AG04450 (cell line): ENCODE data around the gene TSPEAR. TPM values are rescaled to one million over a fixed set of nuclear protein-coding genes. Genes with fewer than 3 reads are reported as not detected.
"Not testable (repeated sequence)": the region's sequence is repeated elsewhere in the genome, so short reads cannot be mapped to it uniquely, and the experiment has no call there.

Experiments
- CTCF ChIA-PET: fragments of 300-600, 350-600 bp; formaldehyde crosslinking; extraction: SDS; loops from one replicate; lab custom pipeline; 2022; ENCODE audit warnings: antibody characterized with exemption, inconsistent platforms; lab: Charles Lee
- POLR2A ChIA-PET: fragments of 350-600 bp; formaldehyde crosslinking; extraction: SDS; loops from one replicate; lab custom pipeline; 2021; ENCODE audit warnings: antibody characterized with exemption, inconsistent platforms; lab: Yijun Ruan, JAX
- DNase-seq: peaks from one replicate; pipeline ENCODE4 v3.0.0-alpha.2; 2011; ENCODE audit warnings: low read depth, low spot score
- H3K27ac ChIP-seq: one replicate; pipeline ENCODE4 v1.5.1; 2012; ENCODE audit warnings: low read depth, low read length, control low read depth
- H3K27me3 ChIP-seq: one replicate; pipeline ENCODE4 v1.6.0; 2012; ENCODE audit warnings: low read length; ENCODE audit not compliant: control insufficient read depth, insufficient read depth
- H3K4me3 ChIP-seq: 2 replicates; pipeline ENCODE4 v1.5.1; 2011; ENCODE audit warnings: mild to moderate bottlenecking, low read depth, low read length, control low read depth
- H3K9me3 ChIP-seq: 2 replicates; pipeline ENCODE4 v1.5.1; 2012; ENCODE audit warnings: low read length; ENCODE audit not compliant: control insufficient read depth, insufficient read depth
- polyA plus RNA-seq: library from polyadenylated mRNA; depleted of rRNA; stranded (reverse); fragments of >200 nt; gene quantifications from 2 replicates; pipeline ENCODE4 v1.2.3, GENCODE V29; 2011
- TF ChIP-seq, protein P1 (sequence below): IDR thresholded peaks from 2 replicates; pipeline ENCODE4 v1.5.1; 2011; ENCODE audit warnings: low read depth, low read length, control low read depth, inconsistent platforms

Gene TSPEAR
- polyA plus RNA-seq, 1 experiment, result not detected

DNA sequence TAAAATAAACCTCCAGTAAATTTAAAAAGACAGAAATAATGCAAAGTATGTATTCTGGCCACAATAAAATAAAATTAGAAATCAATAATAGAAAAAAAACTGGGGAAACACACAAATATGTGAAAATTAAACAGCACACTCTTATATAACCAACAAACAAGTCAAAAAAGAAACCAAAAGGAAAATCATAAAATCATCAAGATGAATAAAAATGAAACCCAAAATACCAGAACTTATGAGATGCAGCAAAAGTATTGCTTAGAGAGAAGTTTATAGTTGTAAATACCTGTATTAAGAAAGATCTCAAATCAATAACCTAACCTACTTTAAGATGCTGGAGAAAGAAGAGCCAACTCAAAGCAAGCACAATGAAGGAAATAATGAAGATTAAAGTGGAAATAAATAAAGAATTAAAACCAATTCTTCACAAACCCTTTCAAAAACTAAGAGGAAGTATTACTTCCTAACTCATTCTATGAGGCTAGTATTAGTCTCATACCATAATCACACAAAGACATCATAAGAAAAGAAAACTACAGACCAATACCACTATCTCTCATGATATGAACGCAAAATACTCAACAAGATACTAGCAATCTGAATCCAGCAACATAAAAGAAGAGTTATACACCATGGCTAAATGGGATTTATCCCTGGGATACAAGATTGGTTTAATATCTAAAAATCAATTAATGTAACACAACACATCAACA is 146.3 kb downstream of the TSPEAR start:
- CTCF ChIA-PET, result no interaction called here
- POLR2A ChIA-PET, result no interaction called here

DNA sequence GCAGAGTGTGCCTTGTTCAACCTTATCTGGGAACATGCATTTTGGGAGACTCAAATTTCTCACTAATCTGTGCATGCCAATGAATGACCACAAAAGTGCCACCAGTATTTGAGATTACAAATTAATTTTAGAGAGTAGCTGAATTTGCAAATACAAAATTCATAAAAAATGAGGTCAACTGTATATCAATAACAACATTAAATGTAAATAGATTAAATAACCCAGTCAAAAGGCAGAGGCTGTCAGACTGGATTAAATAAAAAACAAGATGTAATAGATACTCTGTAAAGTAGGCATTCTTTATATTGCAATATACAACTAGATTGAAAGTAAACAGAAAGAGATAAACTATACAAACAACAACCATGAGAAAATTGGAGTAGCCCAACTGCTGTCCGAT is 147.3 kb downstream of the TSPEAR start:
- H3K9me3 ChIP-seq, result peaks cover 9% of the 10 kb centered on the region; the same call in 1 of the 2 replicates
- TF ChIP-seq, protein P1, sequence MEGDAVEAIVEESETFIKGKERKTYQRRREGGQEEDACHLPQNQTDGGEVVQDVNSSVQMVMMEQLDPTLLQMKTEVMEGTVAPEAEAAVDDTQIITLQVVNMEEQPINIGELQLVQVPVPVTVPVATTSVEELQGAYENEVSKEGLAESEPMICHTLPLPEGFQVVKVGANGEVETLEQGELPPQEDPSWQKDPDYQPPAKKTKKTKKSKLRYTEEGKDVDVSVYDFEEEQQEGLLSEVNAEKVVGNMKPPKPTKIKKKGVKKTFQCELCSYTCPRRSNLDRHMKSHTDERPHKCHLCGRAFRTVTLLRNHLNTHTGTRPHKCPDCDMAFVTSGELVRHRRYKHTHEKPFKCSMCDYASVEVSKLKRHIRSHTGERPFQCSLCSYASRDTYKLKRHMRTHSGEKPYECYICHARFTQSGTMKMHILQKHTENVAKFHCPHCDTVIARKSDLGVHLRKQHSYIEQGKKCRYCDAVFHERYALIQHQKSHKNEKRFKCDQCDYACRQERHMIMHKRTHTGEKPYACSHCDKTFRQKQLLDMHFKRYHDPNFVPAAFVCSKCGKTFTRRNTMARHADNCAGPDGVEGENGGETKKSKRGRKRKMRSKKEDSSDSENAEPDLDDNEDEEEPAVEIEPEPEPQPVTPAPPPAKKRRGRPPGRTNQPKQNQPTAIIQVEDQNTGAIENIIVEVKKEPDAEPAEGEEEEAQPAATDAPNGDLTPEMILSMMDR, result no peak
- H3K27ac ChIP-seq, result no peak overlapping the region
- CTCF ChIA-PET, result no interaction called here
- POLR2A ChIA-PET, result no interaction called here
- H3K4me3 ChIP-seq, result no peak overlapping the region
- H3K27me3 ChIP-seq, result no peaks in the 10 kb centered on the region
- DNase-seq, result no peak

More for the DNA sequence above, 146.3 kb downstream of the TSPEAR start:
- no peak overlapping the region for H3K4me3 ChIP-seq
- TF ChIP-seq, protein P1, result no peak
- H3K9me3 ChIP-seq, result peaks cover 12% of the 10 kb centered on the region; the same call in 1 of the 2 replicates
- no peaks in the 10 kb centered on the region for H3K27me3 ChIP-seq
- no peak overlapping the region for H3K27ac ChIP-seq
- no peak for DNase-seq

DNA sequence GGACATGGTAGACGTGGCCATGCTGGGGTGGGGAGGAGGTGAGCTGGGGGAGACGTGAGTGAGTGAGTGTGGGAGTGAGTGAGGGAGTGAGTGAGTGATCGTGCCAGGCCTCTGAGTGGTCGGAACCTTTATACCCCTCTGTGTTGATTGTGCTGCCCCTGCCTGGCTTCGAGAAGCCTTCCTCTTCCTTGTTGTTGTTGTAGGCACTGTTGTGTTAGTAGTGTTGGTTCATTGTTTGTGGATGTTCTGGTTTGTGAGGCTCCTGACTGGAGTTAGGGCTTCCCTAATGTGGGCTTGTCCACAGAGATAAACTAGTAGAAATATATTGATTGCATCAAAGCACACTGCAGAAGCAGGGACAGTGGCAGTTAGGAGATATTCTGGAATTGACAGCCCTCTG is 152.7 kb downstream of the TSPEAR start, which contains the start of gene KRTAP10-3:
TSS of gene KRTAP10-3 (minus strand) at position 101 of the 400 bp plus-strand sequence. CDS start at position 21, 80 bp downstream.
- Histone ChIP-seq H3K4me3 (no peak within 1 kb of the TSS), H3K27me3 (peaks cover 5% of the 10 kb centered on the region), H3K9me3 (no peaks in the 10 kb centered on the region), H3K27ac (no peak within 1 kb of the TSS)
- CTCF ChIA-PET, result no interaction called here
- no peak for DNase-seq
- TF ChIP-seq, protein P1, result no peak
- POLR2A ChIA-PET, result no interaction called here

DNA sequence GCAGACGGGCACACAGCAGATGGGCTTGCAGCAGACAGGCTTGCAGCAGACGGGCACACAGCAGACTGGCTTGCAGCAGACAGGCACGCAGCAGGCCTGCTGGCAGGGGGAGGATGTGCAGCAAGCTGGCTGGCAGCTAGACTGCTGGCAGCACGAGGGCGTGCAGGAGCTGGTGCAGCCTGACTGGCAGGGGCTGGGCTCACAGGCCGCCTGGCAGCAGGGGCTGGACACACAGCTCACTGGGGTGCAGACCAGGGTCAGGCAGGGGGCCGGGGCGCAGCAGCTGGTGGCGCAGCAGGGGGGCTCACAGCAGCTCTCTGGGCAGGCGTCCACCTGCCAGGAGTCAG is 153.1 kb downstream of the TSPEAR start:
- DNase-seq, H3K9me3 ChIP-seq, H3K4me3 ChIP-seq, H3K27ac ChIP-seq, POLR2A ChIA-PET, CTCF ChIA-PET, H3K27me3 ChIP-seq: not testable (repeated sequence)

DNA sequence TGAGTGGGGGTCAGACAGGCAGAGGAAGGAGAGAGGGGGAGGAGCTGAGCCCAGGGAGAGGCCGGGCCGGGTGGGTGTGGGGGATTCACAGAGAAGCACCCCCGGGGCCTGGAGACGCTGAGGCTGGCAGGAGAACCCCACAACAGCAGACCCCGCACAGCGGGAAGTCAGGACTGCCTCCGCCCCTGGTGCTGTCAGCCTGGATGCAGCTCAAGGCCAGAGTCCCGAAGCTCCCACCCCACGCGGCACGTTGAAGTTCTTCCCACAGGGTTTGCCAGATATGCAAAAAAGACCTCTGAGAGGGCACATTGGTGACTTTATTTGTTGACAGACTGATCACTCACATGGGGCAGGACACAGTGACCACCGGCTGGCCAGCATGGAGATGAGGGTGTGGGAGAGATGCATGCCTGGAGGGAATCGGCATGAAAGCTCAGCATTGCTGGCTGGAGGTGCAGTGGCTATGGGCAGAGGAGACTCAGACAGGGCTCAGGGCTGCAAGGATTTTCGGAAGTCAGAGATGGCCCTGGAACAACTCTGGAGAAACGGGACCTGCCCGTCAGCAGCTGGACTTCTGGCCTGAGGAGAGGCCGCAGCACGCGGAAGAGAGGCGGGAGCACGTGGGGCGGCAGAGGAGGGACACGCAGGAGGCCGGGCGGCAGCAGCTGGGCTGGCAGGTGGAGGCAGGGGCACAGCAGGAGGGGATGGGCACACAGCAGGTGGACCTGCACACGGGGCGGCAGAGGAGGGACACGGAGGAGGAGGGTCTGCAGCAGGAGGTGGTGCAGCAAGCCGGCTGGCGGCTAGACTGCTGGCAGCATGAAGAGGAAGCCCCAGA is 153.7 kb downstream of the TSPEAR start:
- Histone ChIP-seq H3K27me3 (peaks cover 5% of the 10 kb centered on the region), H3K4me3 (no peak overlapping the region), H3K9me3 (no peaks in the 10 kb centered on the region), H3K27ac (no peak overlapping the region)
- no peak for DNase-seq
- CTCF ChIA-PET, result no interaction called here
- POLR2A ChIA-PET, result no interaction called here
- TF ChIP-seq, protein P1, result no peak
